C4-2B (cell line): ENCODE data around the gene ZNF134.

Source experiments
- CTCF ChIP-seq: fragments of 450-650 bp; conservative IDR thresholded peaks from 2 replicates; pipeline ENCODE4 v1.5.1; 2017; ENCODE audit warnings: mild to moderate bottlenecking
- ZFX ChIP-seq: fragments of 450-650 bp; IDR thresholded peaks from 2 replicates; pipeline ENCODE4 v1.6.1; 2017

GRCh38 chr19:57668635-57669034 lies 54.6 kb downstream of the ZNF134 start, which contains the start of gene ZSCAN4:
- TF ChIP-seq CTCF, result no peak
- no peak for TF ChIP-seq ZFX
